ENCODE results near the gene THG1L.

- no peak for TF ChIP-seq CTCF (IDR thresholded peaks at IDR 0.05)
- TF ChIP-seq POLR2A (IDR thresholded peaks at IDR 0.05): no peak
- no peak for TF ChIP-seq POLR2AphosphoS5 (IDR thresholded peaks at IDR 0.05)
- TF ChIP-seq EP300 (IDR thresholded peaks at IDR 0.05; ENCODE audit: low read depth): no peak
Measured at GRCh38 chr5:157747766-157748700, 16.8 kb downstream of the THG1L start.

Data from transverse colon (tissue), 4 donors.